ENCODE data around the gene ETV6. TPM values are rescaled to one million over a fixed set of nuclear protein-coding genes. Genes with fewer than 3 reads are reported as not detected.

The ETV6 gene
- total and polyA plus RNA-seq, 2 of the 8 experiments (the other 6 are each of a cell fraction or from before 2014, with no cell fraction given), result 5.5 to 23.9 TPM

- H3K27ac ChIP-seq (ENCODE audit: low read depth, low read length), result no peak overlapping the region
- WGBS, 2 experiments (ENCODE audit: extremely low coverage in 1 of 2, insufficient coverage in 1 of 2, insufficient read length in 1 of 2, insufficient replicate concordance in 2 of 2, low coverage in 1 of 2, low lambda C conversion rate in 2 of 2, missing lambda C conversion rate in 1 of 2), result 84% methylated on average over 3 of the region's 3 CpGs; no CpG with 5 or more reads in 1 of the 2 experiments
- H2AK5ac ChIP-seq (ENCODE audit: low read depth, low read length), result no peak overlapping the region
- no peak overlapping the region for H3K4me3 ChIP-seq (ENCODE audit: extremely low read depth in 1 of 4, insufficient read depth in 2 of 4, low read depth in 3 of 4, low read length in 4 of 4)
- no peak overlapping the region for H2BK20ac ChIP-seq (ENCODE audit: low read length)
- POLR2A ChIA-PET (ENCODE audit: partially characterized antibody), result interaction anchor here (1.3 kb wide), 1 partner anchor 12 kb away, joined by 4 read pairs; no protein-coding TSS in a partner anchor
- H3K4me1 ChIP-seq (replicated peaks in 1 of 4; ENCODE audit: control insufficient read depth in 3 of 4, insufficient read depth in 4 of 4, low read length in 3 of 4), result peaks cover 13 to 31% (median 18%) of the 10 kb centered on the region in 4 experiments; a peak in 6 of 7 replicates
- no peak overlapping the region for H3K9ac ChIP-seq (replicated peaks in 1 of 4; ENCODE audit: extremely low read depth in 1 of 4, low read depth in 3 of 4, low read length in 3 of 4)
- H3K18ac ChIP-seq (ENCODE audit: extremely low read depth, low read length), result no peak overlapping the region
- no peaks in the 10 kb centered on the region for H4K20me1 ChIP-seq (replicated peaks in 1 of 2; ENCODE audit: control insufficient read depth in 1 of 2, insufficient read depth in 2 of 2, low read length in 2 of 2)
- FAIRE-seq (no peak), DNase-seq (ENCODE audit: low read depth in 1 of 2, low spot score in 2 of 2) (no peak)
- 0 out of 2 replicates have a peak, but pooled peaks cover 2% of the 10 kb centered on the region for H3K79me1 ChIP-seq (ENCODE audit: low read depth, low read length)
- no peaks in the 10 kb centered on the region for H3K23me2 ChIP-seq (ENCODE audit: low read depth, low read length)
- no peaks in the 10 kb centered on the region for H3K79me2 ChIP-seq (ENCODE audit: control insufficient read depth in 1 of 2, insufficient read depth in 2 of 2, low read length in 2 of 2)
- no peak overlapping the region for H2BK12ac ChIP-seq (ENCODE audit: low read depth, low read length)
- no peak overlapping the region for H3K56ac ChIP-seq (replicated peaks; ENCODE audit: insufficient read length, low read depth, low read length)
- no peak overlapping the region for H3K23ac ChIP-seq (ENCODE audit: insufficient read length)
- no peak overlapping the region for H3K4me2 ChIP-seq (ENCODE audit: insufficient read depth in 1 of 2, low read depth in 2 of 2, low read length in 2 of 2)
- no peak overlapping the region for H2BK5ac ChIP-seq (ENCODE audit: low read depth, low read length)
- no peak overlapping the region for H4K91ac ChIP-seq (replicated peaks; ENCODE audit: insufficient read length, low read length)
- no peak overlapping the region for H4K5ac ChIP-seq (ENCODE audit: insufficient read length, low read depth, low read length)
- no peak overlapping the region for H2BK15ac ChIP-seq (ENCODE audit: low read length)
- H3K27me3 ChIP-seq (replicated peaks in 1 of 4; ENCODE audit: control insufficient read depth in 3 of 4, extremely low read depth in 1 of 4, insufficient read depth in 3 of 4, low read length in 3 of 4), result no peaks in the 10 kb centered on the region
- H3K4ac ChIP-seq (replicated peaks; ENCODE audit: insufficient read length, low read depth, low read length), result no peak overlapping the region
- H3K9me3 ChIP-seq (ENCODE audit: insufficient read depth in 2 of 2, low read depth in 1 of 2, low read length in 1 of 2), result no peaks in the 10 kb centered on the region
- TF ChIP-seq ATF2 (IDR thresholded peaks at IDR 0.05; ENCODE audit: low read length) (no peak), HDAC6 (IDR thresholded peaks at IDR 0.05; ENCODE audit: low read depth, low read length) (no peak), RNF2 (IDR thresholded peaks at IDR 0.05; ENCODE audit: borderline replicate concordance, low read depth, low read length, missing control alignments, poor library complexity, severe bottlenecking) (no peak), SP4 (IDR thresholded peaks at IDR 0.05; ENCODE audit: low read length) (no peak), TCF12 (IDR thresholded peaks at IDR 0.05; ENCODE audit: low read depth, low read length) (no peak)
- CTCF ChIA-PET (ENCODE audit: partially characterized antibody), result interaction anchor here (0.6 to 1.2 kb wide), 3 partner anchors 15 to 193 kb away, joined by 3 read pairs; no protein-coding TSS in a partner anchor
- H3K14ac ChIP-seq (ENCODE audit: insufficient read length), result no peak overlapping the region
- no peaks in the 10 kb centered on the region for H3K36me3 ChIP-seq (ENCODE audit: control insufficient read depth in 2 of 4, insufficient read depth in 4 of 4, low read length in 3 of 4)
- H2AFZ ChIP-seq (ENCODE audit: low read length), result no peak overlapping the region
- H4K8ac ChIP-seq (ENCODE audit: extremely low read depth, insufficient read depth, low read length), result no peak overlapping the region
- no peak overlapping the region for H2BK120ac ChIP-seq (replicated peaks; ENCODE audit: low read depth, low read length)
Observed at GRCh38 chr12:11824736-11825135, 175.3 kb downstream of the ETV6 start.

Data from H1 (cell line).